OCI-LY7 (cell line): ENCODE data around the gene YBX3. TPM values are rescaled to one million over a fixed set of nuclear protein-coding genes. Genes with fewer than 3 reads are reported as not detected.

Experiments used
- BruUV-seq: library from RNA; stranded (reverse); fragments of 400-500 nt; replicated peaks from 2 replicates; lab custom pipeline; 2021; lab: Mats Ljungman, UMichigan
- CTCF ChIA-PET: fragments of 300-600 bp; sonication (Branson Sonifier 250); formaldehyde crosslinking; loops from one replicate; lab custom pipeline; 2022; ENCODE audit warnings: antibody characterized with exemption; ENCODE audit not compliant: unreplicated experiment; lab: Charles Lee
- POLR2A ChIA-PET: fragments of 300-600 bp; sonication (Branson Sonifier 250); formaldehyde crosslinking; loops from one replicate; lab custom pipeline; 2022; ENCODE audit warnings: antibody characterized with exemption; lab: Charles Lee
- DNase-seq: peaks from one replicate; pipeline ENCODE4 v3.0.0-alpha.2; 2015; ENCODE audit warnings: low spot score
- H2AFZ ChIP-seq: fragments of 200-600 bp; sonication (generic), shearing (Covaris generic); 2 replicates; pipeline ENCODE4 v1.6.1; 2014; ENCODE audit warnings: mild to moderate bottlenecking, antibody characterized with exemption, low read length, moderate library complexity
- H3K27ac ChIP-seq: fragments of 200-600 bp; sonication (generic); 2 replicates; pipeline ENCODE4 v1.5.1; 2014; ENCODE audit warnings: mixed run types, low read depth, mild to moderate bottlenecking, moderate library complexity, low read length, inconsistent platforms; ENCODE audit not compliant: poor library complexity, severe bottlenecking
- H3K36me3 ChIP-seq: fragments of 200-600 bp; sonication (generic); 2 replicates; pipeline ENCODE4 v1.6.1; 2014; ENCODE audit warnings: mild to moderate bottlenecking, antibody characterized with exemption, low read length, moderate library complexity, mixed read lengths; ENCODE audit not compliant: insufficient read depth
- H3K4me1 ChIP-seq: fragments of 200-600 bp; sonication (generic); 2 replicates; pipeline ENCODE4 v1.5.1; 2014; ENCODE audit warnings: mild to moderate bottlenecking, low read length; ENCODE audit not compliant: insufficient read depth, poor library complexity, severe bottlenecking
- H3K4me2 ChIP-seq: fragments of 200-600 bp; sonication (generic); 2 replicates; pipeline ENCODE4 v1.6.1; 2014; ENCODE audit warnings: mild to moderate bottlenecking, low read length
- H3K4me3 ChIP-seq: fragments of 200-600 bp; sonication (generic); 2 replicates; pipeline ENCODE4 v1.5.1; 2014; ENCODE audit warnings: mild to moderate bottlenecking, low read depth, low read length; ENCODE audit not compliant: poor library complexity, severe bottlenecking
- H3K79me2 ChIP-seq: fragments of 200-600 bp; sonication (generic); 2 replicates; pipeline ENCODE4 v1.6.1; 2016; ENCODE audit warnings: low read depth, mild to moderate bottlenecking, low read length, moderate library complexity, mixed read lengths; ENCODE audit not compliant: insufficient read depth
- H3K9me2 ChIP-seq: fragments of 200-600 bp; sonication (generic); 2 replicates; pipeline ENCODE4 v1.6.1; 2016; ENCODE audit warnings: mild to moderate bottlenecking, low read length, mixed read lengths; ENCODE audit not compliant: insufficient read depth
- H3K9me3 ChIP-seq: fragments of 200-600 bp; sonication (generic); 2 replicates; pipeline ENCODE4 v1.6.1; 2014; ENCODE audit warnings: mild to moderate bottlenecking, mixed run types, low read length, mixed read lengths
- H4K20me1 ChIP-seq: fragments of 200-600 bp; sonication (generic); 2 replicates; pipeline ENCODE4 v1.6.1; 2014; ENCODE audit warnings: mild to moderate bottlenecking, antibody characterized with exemption, low read length, moderate library complexity, mixed read lengths; ENCODE audit not compliant: insufficient read depth
- EZH2phosphoT487 ChIP-seq: fragments of 200-600 bp; sonication (generic); IDR thresholded peaks from 2 replicates; pipeline ENCODE4 v1.6.1; 2018; ENCODE audit warnings: low read depth, borderline replicate concordance, mild to moderate bottlenecking, mixed run types, antibody characterized with exemption, low read length, moderate library complexity, mixed read lengths
- intact Hi-C: fragments of 100-400 bp; cut with micrococcal nuclease; formaldehyde crosslinking; loops from one replicate; pipeline ENCODE4 v1.10.0; 2022; ENCODE audit not compliant: unreplicated experiment
- total RNA-seq, 2 experiments: library from RNA; depleted of rRNA in 1 of 2; stranded (reverse); fragments of >200 nt in 1 of 2; shearing (Covaris generic) in 1 of 2; gene quantifications; 2 replicates each; pipeline ENCODE4 v1.2.3, GENCODE V29; 2014 to 2022
- TF ChIP-seq, protein P1 (sequence below): fragments of 200-600 bp; sonication (generic); conservative IDR thresholded peaks from 2 replicates; pipeline ENCODE4 v1.5.1; 2014; ENCODE audit warnings: mild to moderate bottlenecking, antibody characterized with exemption, low read length, moderate library complexity, mixed read lengths

YBX3 gene
- total RNA-seq, 2 experiments from 2014 or later, result 97.5 to 223 TPM

DNA sequence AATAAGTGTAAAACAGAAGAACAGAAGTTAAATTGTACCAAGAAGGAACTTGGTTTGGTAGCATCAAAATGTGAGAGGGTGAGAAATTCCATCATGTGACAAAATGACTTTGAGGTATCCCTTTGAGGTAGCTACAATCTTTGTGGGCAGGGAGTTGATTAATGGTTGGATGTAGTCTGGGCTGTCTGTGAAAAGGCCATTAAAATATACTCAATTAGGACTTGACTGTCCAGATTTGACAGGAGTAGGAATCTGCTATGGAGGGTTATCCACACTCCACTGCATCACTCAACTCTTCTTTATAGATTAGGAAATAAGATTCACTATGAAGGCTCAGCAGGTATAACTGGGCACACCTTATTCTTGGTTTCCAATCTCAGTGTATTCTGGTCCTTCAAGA is 7.4 kb upstream of the YBX3 start:
- Histone ChIP-seq H3K4me3 (no peak overlapping the region), H3K4me2 (no peak overlapping the region), H3K9me2 (no peaks in the 10 kb centered on the region), H2AFZ (no peak overlapping the region), H4K20me1 (no peaks in the 10 kb centered on the region), H3K4me1 (no peaks in the 10 kb centered on the region), H3K27ac (no peak overlapping the region), H3K36me3 (no peaks in the 10 kb centered on the region), H3K79me2 (no peaks in the 10 kb centered on the region), H3K9me3 (no peaks in the 10 kb centered on the region)
- ChIA-PET POLR2A (interaction anchor here (0.6 kb wide), 2 partner anchors 1497 to 1617 kb away, joined by 3 read pairs; no protein-coding TSS in a partner anchor), CTCF (no interaction called here)
- no peak for DNase-seq
- intact Hi-C loops, result no loop called here
- no peak for TF ChIP-seq EZH2phosphoT487
- TF ChIP-seq, protein P1, sequence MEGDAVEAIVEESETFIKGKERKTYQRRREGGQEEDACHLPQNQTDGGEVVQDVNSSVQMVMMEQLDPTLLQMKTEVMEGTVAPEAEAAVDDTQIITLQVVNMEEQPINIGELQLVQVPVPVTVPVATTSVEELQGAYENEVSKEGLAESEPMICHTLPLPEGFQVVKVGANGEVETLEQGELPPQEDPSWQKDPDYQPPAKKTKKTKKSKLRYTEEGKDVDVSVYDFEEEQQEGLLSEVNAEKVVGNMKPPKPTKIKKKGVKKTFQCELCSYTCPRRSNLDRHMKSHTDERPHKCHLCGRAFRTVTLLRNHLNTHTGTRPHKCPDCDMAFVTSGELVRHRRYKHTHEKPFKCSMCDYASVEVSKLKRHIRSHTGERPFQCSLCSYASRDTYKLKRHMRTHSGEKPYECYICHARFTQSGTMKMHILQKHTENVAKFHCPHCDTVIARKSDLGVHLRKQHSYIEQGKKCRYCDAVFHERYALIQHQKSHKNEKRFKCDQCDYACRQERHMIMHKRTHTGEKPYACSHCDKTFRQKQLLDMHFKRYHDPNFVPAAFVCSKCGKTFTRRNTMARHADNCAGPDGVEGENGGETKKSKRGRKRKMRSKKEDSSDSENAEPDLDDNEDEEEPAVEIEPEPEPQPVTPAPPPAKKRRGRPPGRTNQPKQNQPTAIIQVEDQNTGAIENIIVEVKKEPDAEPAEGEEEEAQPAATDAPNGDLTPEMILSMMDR, result no peak
- BruUV-seq, result no TSS peak

DNA sequence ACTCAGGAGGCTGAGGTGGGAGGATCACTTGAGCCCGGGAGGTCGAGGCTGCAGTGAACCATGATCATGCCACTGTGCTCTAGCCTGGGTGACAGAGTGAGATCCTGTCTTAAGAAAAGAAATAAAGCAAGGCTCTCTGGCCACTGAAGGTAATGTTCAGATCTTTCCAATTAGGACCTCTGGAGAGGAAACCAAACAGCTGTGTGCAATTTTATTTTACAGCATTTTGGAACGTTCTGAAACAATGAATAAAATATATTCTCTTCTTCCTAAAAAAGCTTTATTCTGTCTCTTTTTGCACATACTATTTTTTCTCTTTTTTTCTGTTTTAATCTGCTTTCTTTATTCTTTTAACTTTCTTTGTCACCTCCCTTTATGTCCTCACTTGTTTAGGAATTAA is 5.0 kb upstream of the YBX3 start:
- POLR2A ChIA-PET, result interaction anchor here (1.6 kb wide), 1 partner anchor 9 kb away, joined by 5 read pairs; no protein-coding TSS in a partner anchor
- intact Hi-C loops, result no loop called here

DNA sequence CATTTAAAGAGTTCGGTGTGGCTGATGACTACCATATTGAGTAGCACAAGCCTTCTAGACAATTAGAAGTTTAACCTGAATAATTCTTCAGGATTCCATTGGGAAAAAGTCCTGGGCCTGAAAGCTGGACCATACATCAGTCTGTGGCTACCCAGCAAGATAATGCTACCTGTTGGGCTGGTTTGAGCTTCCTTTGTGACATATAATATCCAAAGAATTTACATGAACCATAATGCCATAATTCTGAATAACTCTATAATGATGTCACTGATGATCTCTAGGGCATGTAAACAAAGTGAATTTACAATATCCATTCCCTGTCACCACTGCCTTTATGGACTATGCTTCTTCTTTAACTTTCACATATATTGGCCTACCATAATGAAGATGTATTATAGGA is 3.8 kb upstream of the YBX3 start:
- no peaks in the 10 kb centered on the region for H3K9me3 ChIP-seq
- no peak overlapping the region for H3K4me3 ChIP-seq
- H3K36me3 ChIP-seq, result no peaks in the 10 kb centered on the region
- no peak overlapping the region for H3K27ac ChIP-seq
- H2AFZ ChIP-seq, result no peak overlapping the region
- peaks cover 9% of the 10 kb centered on the region for H3K4me1 ChIP-seq
- H4K20me1 ChIP-seq, result no peaks in the 10 kb centered on the region
- TF ChIP-seq, protein P1, result no peak
- no peak for TF ChIP-seq EZH2phosphoT487
- ChIA-PET CTCF (no interaction called here), POLR2A (interaction anchor here (0.7 to 1.6 kb wide), 2 partner anchors 8 to 18 kb away, joined by 3 to 5 read pairs; no protein-coding TSS in a partner anchor)
- H3K4me2 ChIP-seq, result no peak overlapping the region
- no peaks in the 10 kb centered on the region for H3K9me2 ChIP-seq
- DNase-seq, result no peak
- H3K79me2 ChIP-seq, result peaks cover 13% of the 10 kb centered on the region; the same call in 1 of the 2 replicates
- intact Hi-C loops, result no loop called here
- BruUV-seq, result no TSS peak

More for the DNA sequence above, 5.0 kb upstream of the YBX3 start:
- DNase-seq, result no peak
- CTCF ChIA-PET, result interaction anchor here (0.6 kb wide), 1 partner anchor 398 kb away, joined by 3 read pairs; no protein-coding TSS in a partner anchor
- no peaks in the 10 kb centered on the region for H4K20me1 ChIP-seq
- H3K4me2 ChIP-seq, result no peak overlapping the region
- no peaks in the 10 kb centered on the region for H3K9me3 ChIP-seq
- H3K4me1 ChIP-seq, result peaks cover 9% of the 10 kb centered on the region
- no peak overlapping the region for H3K4me3 ChIP-seq
- H3K9me2 ChIP-seq, result no peaks in the 10 kb centered on the region
- H3K27ac ChIP-seq, result no peak overlapping the region
- peaks cover 7% of the 10 kb centered on the region; the same call in 1 of the 2 replicates for H3K79me2 ChIP-seq
- no peaks in the 10 kb centered on the region for H3K36me3 ChIP-seq
- no peak overlapping the region for H2AFZ ChIP-seq
- no TSS peak for BruUV-seq
- TF ChIP-seq EZH2phosphoT487, result no peak
- TF ChIP-seq, protein P1, result no peak
